H1 (cell line): ENCODE data around the gene MEX3C. TPM values are rescaled to one million over a fixed set of nuclear protein-coding genes. Genes with fewer than 3 reads are reported as not detected.
A peak's percentile ranks its signal among the peaks of the same experiment; 100 is the strongest.

Experiments
- CTCF ChIA-PET: fragments of 300-600 bp; sonication (Branson Sonifier 250); formaldehyde crosslinking; loops from one replicate; lab custom pipeline; 2021; ENCODE audit not compliant: partially characterized antibody; lab: Charles Lee
- POLR2A ChIA-PET: fragments of 300-600 bp; sonication (Branson Sonifier 250); formaldehyde crosslinking; loops from one replicate; lab custom pipeline; 2021; ENCODE audit warnings: inconsistent platforms; ENCODE audit not compliant: partially characterized antibody; lab: Charles Lee
- DNase-seq, 2 experiments: peaks; one replicate each; pipeline versions ENCODE4 v3.0.0 to v3.0.0-alpha.2; 2010 to 2022; ENCODE audit warnings: low spot score in 2 of 2, low read depth in 1 of 2, mixed read lengths in 1 of 2
- FAIRE-seq: peaks from 2 replicates; lab custom pipeline; 2011; peaks lifted over from hg19 to GRCh38; lab: Jason Lieb, UNC
- H2AFZ ChIP-seq: 2 replicates; pipeline ENCODE4 v1.8.1; 2012; ENCODE audit warnings: low read length, inconsistent platforms
- H2AK5ac ChIP-seq: 2 replicates; pipeline ENCODE4 v1.6.1; 2013; ENCODE audit warnings: low read depth, low read length
- H2BK120ac ChIP-seq: replicated peaks from 2 replicates; pipeline ENCODE3; 2013; ENCODE audit warnings: low read depth, low read length, inconsistent platforms
- H2BK12ac ChIP-seq: 2 replicates; pipeline ENCODE4 v1.6.1; 2013; ENCODE audit warnings: low read depth, low read length
- H2BK15ac ChIP-seq: 2 replicates; pipeline ENCODE4 v1.6.1; 2013; ENCODE audit warnings: low read length
- H2BK20ac ChIP-seq: 2 replicates; pipeline ENCODE4 v1.6.1; 2013; ENCODE audit warnings: low read length
- H2BK5ac ChIP-seq: 2 replicates; pipeline ENCODE4 v1.6.1; 2013; ENCODE audit warnings: low read depth, low read length
- H3K14ac ChIP-seq: 2 replicates; pipeline ENCODE4 v1.6.1; 2013; ENCODE audit warnings: inconsistent platforms; ENCODE audit not compliant: insufficient read length
- H3K18ac ChIP-seq: 2 replicates; pipeline ENCODE4 v1.6.1; 2013; ENCODE audit warnings: low read length; ENCODE audit errors: extremely low read depth
- H3K23ac ChIP-seq: 2 replicates; pipeline ENCODE4 v1.6.1; 2013; ENCODE audit warnings: inconsistent platforms; ENCODE audit not compliant: insufficient read length
- H3K23me2 ChIP-seq: 2 replicates; pipeline ENCODE4 v1.6.1; 2013; ENCODE audit warnings: low read depth, low read length
- H3K27ac ChIP-seq: 2 replicates; pipeline ENCODE4 v1.6.1; 2011; ENCODE audit warnings: low read depth, low read length, inconsistent platforms
- H3K27me3 ChIP-seq, 4 experiments: replicated peaks in 1 of 4; 1 replicate in 1 of 4; 2 replicates in 3 of 4; pipeline versions ENCODE4 v1.6.1 to v1.8.1; 2011 to 2013; ENCODE audit warnings: low read length in 3 of 4, mild to moderate bottlenecking in 3 of 4, inconsistent platforms in 2 of 4, mixed read lengths in 2 of 4, moderate library complexity in 1 of 4; ENCODE audit not compliant: control insufficient read depth in 3 of 4, insufficient read depth in 3 of 4; ENCODE audit errors: extremely low read depth in 1 of 4
- H3K36me3 ChIP-seq, 4 experiments: 2 replicates each; pipeline versions ENCODE4 v1.6.1 to v1.8.1; 2011 to 2013; ENCODE audit warnings: mild to moderate bottlenecking in 4 of 4, low read length in 3 of 4, moderate library complexity in 2 of 4, control low read depth in 1 of 4, inconsistent platforms in 1 of 4; ENCODE audit not compliant: insufficient read depth in 4 of 4, control insufficient read depth in 2 of 4
- H3K4ac ChIP-seq: replicated peaks from 2 replicates; pipeline ENCODE3; 2013; ENCODE audit warnings: low read length, low read depth, mixed read lengths, inconsistent platforms; ENCODE audit not compliant: insufficient read length
- H3K4me1 ChIP-seq, 4 experiments: replicated peaks in 1 of 4; 1 replicate in 1 of 4; 2 replicates in 3 of 4; pipeline versions ENCODE4 v1.6.1 to v1.8.1; 2011 to 2013; ENCODE audit warnings: low read length in 3 of 4, inconsistent platforms in 2 of 4, mixed read lengths in 1 of 4; ENCODE audit not compliant: insufficient read depth in 4 of 4, control insufficient read depth in 3 of 4
- H3K4me2 ChIP-seq, 2 experiments: 2 replicates each; pipeline versions ENCODE4 v1.6.1 to v1.8.1; 2011 to 2013; ENCODE audit warnings: low read depth in 2 of 2, low read length in 2 of 2, control low read depth in 1 of 2, inconsistent platforms in 1 of 2, mild to moderate bottlenecking in 1 of 2; ENCODE audit not compliant: insufficient read depth in 1 of 2
- H3K4me3 ChIP-seq, 4 experiments: fragments of 200-600, 300-600 bp in 1 of 4; sonication (generic), shearing (Covaris generic), sonication (Bioruptor Twin) in 1 of 4; 2 replicates each; pipeline versions ENCODE4 v1.5.1 to v1.8.1; 2011 to 2016; ENCODE audit warnings: low read length in 4 of 4, low read depth in 3 of 4, control low read depth in 2 of 4, inconsistent platforms in 2 of 4, mild to moderate bottlenecking in 2 of 4, mixed read lengths in 1 of 4, moderate library complexity in 1 of 4; ENCODE audit not compliant: insufficient read depth in 2 of 4; ENCODE audit errors: extremely low read depth in 1 of 4
- H3K56ac ChIP-seq: replicated peaks from 2 replicates; pipeline ENCODE3; 2013; ENCODE audit warnings: low read depth, mild to moderate bottlenecking, mixed read lengths, low read length, inconsistent platforms; ENCODE audit not compliant: insufficient read length
- H3K79me1 ChIP-seq: 2 replicates; pipeline ENCODE4 v1.6.1; 2013; ENCODE audit warnings: low read depth, low read length, control low read depth
- H3K79me2 ChIP-seq, 2 experiments: 2 replicates each; pipeline versions ENCODE4 v1.6.1 to v1.8.1; 2012 to 2013; ENCODE audit warnings: low read length in 2 of 2, mild to moderate bottlenecking in 2 of 2, inconsistent platforms in 1 of 2; ENCODE audit not compliant: insufficient read depth in 2 of 2, control insufficient read depth in 1 of 2
- H3K9ac ChIP-seq, 4 experiments: replicated peaks in 1 of 4; 1 replicate in 1 of 4; 2 replicates in 3 of 4; pipeline versions ENCODE4 v1.6.1 to v1.8.1; 2011 to 2013; ENCODE audit warnings: low read depth in 3 of 4, low read length in 3 of 4, control low read depth in 2 of 4, mild to moderate bottlenecking in 2 of 4, moderate library complexity in 2 of 4, inconsistent platforms in 1 of 4; ENCODE audit errors: extremely low read depth in 1 of 4
- H3K9me3 ChIP-seq, 2 experiments: 2 replicates each; pipeline versions ENCODE4 v1.6.1 to v1.8.1; 2012 to 2013; ENCODE audit warnings: mild to moderate bottlenecking in 2 of 2, moderate library complexity in 2 of 2, control low read depth in 1 of 2, inconsistent platforms in 1 of 2, low read depth in 1 of 2, low read length in 1 of 2, mixed read lengths in 1 of 2; ENCODE audit not compliant: insufficient read depth in 2 of 2
- H4K20me1 ChIP-seq, 2 experiments: replicated peaks in 1 of 2; 2 replicates each; pipeline versions ENCODE3 to v1.8.1; 2011 to 2013; ENCODE audit warnings: inconsistent platforms in 2 of 2, low read length in 2 of 2, mild to moderate bottlenecking in 1 of 2; ENCODE audit not compliant: insufficient read depth in 2 of 2, control insufficient read depth in 1 of 2
- H4K5ac ChIP-seq: 2 replicates; pipeline ENCODE4 v1.6.1; 2013; ENCODE audit warnings: low read length, low read depth, mixed read lengths, inconsistent platforms; ENCODE audit not compliant: insufficient read length
- H4K8ac ChIP-seq: 2 replicates; pipeline ENCODE4 v1.8.0; 2013; ENCODE audit warnings: mild to moderate bottlenecking, moderate library complexity, low read length, inconsistent platforms; ENCODE audit not compliant: insufficient read depth; ENCODE audit errors: extremely low read depth
- H4K91ac ChIP-seq: replicated peaks from 2 replicates; pipeline ENCODE3; 2013; ENCODE audit warnings: low read length, mixed read lengths, inconsistent platforms; ENCODE audit not compliant: insufficient read length
- ATF2 ChIP-seq: IDR thresholded peaks from 2 replicates; pipeline ENCODE4 v1.6.1; 2012; ENCODE audit warnings: low read length, inconsistent platforms
- BCL11A ChIP-seq, 2 experiments: IDR thresholded peaks; one replicate each; pipeline ENCODE4 v1.6.1; 2011; ENCODE audit warnings: low read depth in 2 of 2, low read length in 2 of 2, mild to moderate bottlenecking in 2 of 2
- BRCA1 ChIP-seq: IDR thresholded peaks from 2 replicates; pipeline ENCODE4 v1.6.1; 2012; ENCODE audit warnings: low read depth, low read length, improper control_type of control experiment
- CBX8 ChIP-seq: fragments of 300-800, 300-1000 bp; sonication (generic); IDR thresholded peaks from 2 replicates; pipeline ENCODE4 v1.7.1; 2016; ENCODE audit warnings: low read depth, low read length, borderline replicate concordance
- CREB1 ChIP-seq: IDR thresholded peaks from 2 replicates; pipeline ENCODE4 v1.6.1; 2012; ENCODE audit warnings: inconsistent platforms
- GABPA ChIP-seq: IDR thresholded peaks from 2 replicates; pipeline ENCODE4 v1.6.1; 2011; ENCODE audit warnings: mild to moderate bottlenecking, low read length, moderate library complexity, borderline replicate concordance; ENCODE audit not compliant: insufficient read depth
- KDM5A ChIP-seq: fragments of 200-600 bp; IDR thresholded peaks from 2 replicates; pipeline ENCODE4 v1.7.1; 2012; ENCODE audit warnings: mild to moderate bottlenecking, low read length, inconsistent platforms, mixed read lengths
- MAFK ChIP-seq: IDR thresholded peaks from 2 replicates; pipeline ENCODE4 v1.6.1; 2012; ENCODE audit warnings: low read depth, mild to moderate bottlenecking, improper control_type of control experiment, low read length
- PHF8 ChIP-seq: fragments of 200-600 bp; sonication (generic); conservative IDR thresholded peaks from 2 replicates; pipeline ENCODE4 v1.7.1; 2012; ENCODE audit warnings: low read depth, mild to moderate bottlenecking, inconsistent platforms, low read length, moderate library complexity
- RBBP5 ChIP-seq: IDR thresholded peaks from 2 replicates; pipeline ENCODE4 v1.7.1; 2012; ENCODE audit warnings: low read depth, mild to moderate bottlenecking, inconsistent platforms, low read length, moderate library complexity, borderline replicate concordance
- SIRT6 ChIP-seq: IDR thresholded peaks from one replicate; pipeline ENCODE4 v1.7.1; 2012; ENCODE audit warnings: low read length, inconsistent platforms
- TBP ChIP-seq: IDR thresholded peaks from 2 replicates; pipeline ENCODE4 v1.6.1; 2011; ENCODE audit warnings: low read depth, low read length, improper control_type of control experiment
- ZNF274 ChIP-seq: IDR thresholded peaks from 2 replicates; pipeline ENCODE4 v1.7.0; 2012; ENCODE audit warnings: low read length, borderline replicate concordance; ENCODE audit errors: extremely low read depth
- WGBS, 2 experiments: shearing (Covaris generic) in 1 of 2; methylation state at CpG; one replicate each; pipeline versions ENCODE4 v1.1.6 to v1.1.7; 2013 to 2015; ENCODE audit warnings: low lambda C conversion rate in 2 of 2, mixed read lengths in 2 of 2, inconsistent platforms in 1 of 2, low coverage in 1 of 2, missing lambda C conversion rate in 1 of 2; ENCODE audit not compliant: insufficient replicate concordance in 2 of 2, insufficient coverage in 1 of 2, insufficient read length in 1 of 2; ENCODE audit errors: extremely low coverage in 1 of 2, missing lambda C conversion rate in 1 of 2; 5-methylcytosine and 5-hydroxymethylcytosine counted together
- polyA plus RNA-seq, 7 experiments: library from polyadenylated mRNA; depleted of rRNA in 3 of 7; stranded (reverse) in 5 of 7; unstranded in 2 of 7; fragments of >200 nt in 5 of 7; fragments of 200-250 nt in 2 of 7; gene quantifications; 1 replicate in 5 of 7; 2 replicates in 1 of 7; 4 replicates in 1 of 7; pipeline versions ENCODE4 v1.2.1 to v1.2.3, GENCODE V29; 2011 to 2013; ENCODE audit warnings: missing spikeins in 2 of 7, mixed read lengths in 2 of 7
- total RNA-seq: library from RNA; stranded (reverse); fragmentation: NEBNext Ultra II Directional; extraction: Animal tissue kit (Norgen Biotek cat#: 25700); gene quantifications from 2 replicates; pipeline ENCODE4 v1.2.1, GENCODE V29; 2021

Gene MEX3C
- total and polyA plus RNA-seq, 2 of the 8 experiments (the other 6 are each of a cell fraction or from before 2014, with no cell fraction given), result 48.2 to 103 TPM

GRCh38 chr18:51236225-51236624 is 38.7 kb upstream of the MEX3C start:
- Histone ChIP-seq H3K14ac (no peak overlapping the region), H3K18ac (no peak overlapping the region), H3K79me1 (no peaks in the 10 kb centered on the region), H2BK15ac (no peak overlapping the region), H3K4me1 (peaks cover 0 to 6% (median 3%) of the 10 kb centered on the region in 4 experiments; a peak in 3 of 7 replicates), H3K79me2 (no peaks in the 10 kb centered on the region), H2BK20ac (no peak overlapping the region), H3K27me3 (no peaks in the 10 kb centered on the region), H2AK5ac (no peak overlapping the region), H3K9ac (no peak overlapping the region), H3K4me2 (no peak overlapping the region), H3K23ac (no peak overlapping the region), H2BK5ac (no peak overlapping the region), H2AFZ (0 out of 2 replicates have a peak overlapping the region, but pooled peaks have one; percentile 1), H4K20me1 (no peaks in the 10 kb centered on the region), H4K8ac (no peak overlapping the region), H3K56ac (no peak overlapping the region), H4K5ac (no peak overlapping the region), H3K36me3 (no peaks in the 10 kb centered on the region), H2BK120ac (no peak overlapping the region), H3K9me3 (no peaks in the 10 kb centered on the region), H3K27ac (no peak overlapping the region), H2BK12ac (no peak overlapping the region), H3K4ac (no peak overlapping the region), H4K91ac (no peak overlapping the region), H3K4me3 (no peak overlapping the region), H3K23me2 (no peaks in the 10 kb centered on the region)
- no peak for DNase-seq
- ChIA-PET POLR2A (no interaction called here), CTCF (interaction anchor here (1.5 to 1.8 kb wide), 2 partner anchors 19 to 42 kb away, joined by 4 to 6 read pairs; no protein-coding TSS in a partner anchor)
- 93% methylated on average over 2 of the region's 2 CpGs; no CpG with 5 or more reads in 1 of the 2 experiments for WGBS, 2 experiments
- FAIRE-seq, result peak; percentile 7
- TF ChIP-seq CREB1 (no peak), ATF2 (no peak), CBX8 (no peak), ZNF274 (no peak), MAFK (no peak), KDM5A (no peak), BCL11A (IDR thresholded peaks at IDR 0.05; ENCODE audit: low read depth in 2 of 2, low read length in 2 of 2) (no peak), SIRT6 (no peak), GABPA (no peak), RBBP5 (no peak), TBP (no peak), BRCA1 (no peak), PHF8 (no peak)
